IPS-20b (cell line): ENCODE measurements around the gene LARP6.

ENCODE experiments used
- H3K27ac ChIP-seq: one replicate; pipeline ENCODE4 v1.5.1; 2013; ENCODE audit warnings: low read length
- H3K27me3 ChIP-seq: 2 replicates; pipeline ENCODE4 v1.6.1; 2013; ENCODE audit warnings: mild to moderate bottlenecking, low read length, inconsistent platforms; ENCODE audit not compliant: insufficient read depth
- H3K36me3 ChIP-seq: 2 replicates; pipeline ENCODE4 v1.6.1; 2013; ENCODE audit warnings: low read depth, mild to moderate bottlenecking, inconsistent platforms, low read length, moderate library complexity; ENCODE audit not compliant: insufficient read depth
- H3K4me1 ChIP-seq: 2 replicates; pipeline ENCODE4 v1.6.1; 2013; ENCODE audit warnings: mild to moderate bottlenecking, control low read depth, inconsistent platforms, low read length, moderate library complexity; ENCODE audit not compliant: insufficient read depth
- H3K4me3 ChIP-seq: 2 replicates; pipeline ENCODE4 v1.5.1; 2013; ENCODE audit warnings: mild to moderate bottlenecking, low read length, inconsistent platforms
- H3K9ac ChIP-seq: 2 replicates; pipeline ENCODE4 v1.6.1; 2013; ENCODE audit warnings: low read depth, mild to moderate bottlenecking, inconsistent platforms, low read length, moderate library complexity
- H3K9me3 ChIP-seq: 2 replicates; pipeline ENCODE4 v1.6.1; 2013; ENCODE audit warnings: mild to moderate bottlenecking, low read depth, low read length, inconsistent platforms; ENCODE audit not compliant: insufficient read depth

The LARP6 gene

GRCh38 chr15:70786996-70787395, 67.0 kb downstream of the LARP6 start:
- no peak overlapping the region for H3K9ac ChIP-seq
- no peaks in the 10 kb centered on the region for H3K9me3 ChIP-seq
- H3K36me3 ChIP-seq, result no peaks in the 10 kb centered on the region
- no peaks in the 10 kb centered on the region for H3K27me3 ChIP-seq
- no peaks in the 10 kb centered on the region for H3K4me1 ChIP-seq
- H3K27ac ChIP-seq, result no peak overlapping the region
- H3K4me3 ChIP-seq, result no peak overlapping the region

- no peak overlapping the region for H3K4me3 ChIP-seq
- no peaks in the 10 kb centered on the region for H3K36me3 ChIP-seq
- no peak overlapping the region for H3K27ac ChIP-seq
- H3K9me3 ChIP-seq, result no peaks in the 10 kb centered on the region
- no peaks in the 10 kb centered on the region for H3K4me1 ChIP-seq
- H3K9ac ChIP-seq, result no peak overlapping the region
- H3K27me3 ChIP-seq, result no peaks in the 10 kb centered on the region
Observed at GRCh38 chr15:70783610-70784022, 70.3 kb downstream of the LARP6 start.

GRCh38 chr15:70783041-70783440, 70.9 kb downstream of the LARP6 start:
- no peaks in the 10 kb centered on the region for H3K4me1 ChIP-seq
- H3K27ac ChIP-seq, result no peak overlapping the region
- H3K9ac ChIP-seq, result no peak overlapping the region
- H3K4me3 ChIP-seq, result no peak overlapping the region
- no peaks in the 10 kb centered on the region for H3K27me3 ChIP-seq
- no peaks in the 10 kb centered on the region for H3K9me3 ChIP-seq
- no peaks in the 10 kb centered on the region for H3K36me3 ChIP-seq

GRCh38 chr15:70781236-70781635, 72.7 kb downstream of the LARP6 start:
- no peak overlapping the region for H3K27ac ChIP-seq
- no peaks in the 10 kb centered on the region for H3K4me1 ChIP-seq
- no peaks in the 10 kb centered on the region for H3K27me3 ChIP-seq
- H3K36me3 ChIP-seq, result no peaks in the 10 kb centered on the region
- H3K9me3 ChIP-seq, result no peaks in the 10 kb centered on the region
- H3K4me3 ChIP-seq, result no peak overlapping the region
- H3K9ac ChIP-seq, result no peak overlapping the region
